GM12878 (cell line): ENCODE data around the gene GGTLC2. TPM values are rescaled to one million over a fixed set of nuclear protein-coding genes. Genes with fewer than 3 reads are reported as not detected.

ENCODE experiments used
- ATAC-seq: fragments of 200-7000 bp; cut with Tn5 transposase; 3 replicates; pipeline ENCODE4 v1.9.1; 2020; ENCODE audit warnings: mild to moderate bottlenecking, moderate library complexity
- BruUV-seq: library from RNA; stranded (reverse); fragments of 400-500 nt; replicated peaks from 2 replicates; lab custom pipeline; 2021; lab: Mats Ljungman, UMichigan
- CTCF ChIA-PET: fragments of 300-600 bp; sonication (Branson Sonifier 250); formaldehyde crosslinking; extraction: SDS; loops from one replicate; lab custom pipeline; 2021; ENCODE audit warnings: inconsistent platforms; lab: Yijun Ruan, JAX
- POLR2A ChIA-PET: fragments of 350-600 bp; formaldehyde crosslinking; extraction: SDS; loops from one replicate; lab custom pipeline; 2021; ENCODE audit warnings: inconsistent platforms; lab: Charles Lee
- RAD21 ChIA-PET: fragments of 300-600 bp; sonication (Branson Sonifier 250); formaldehyde crosslinking; loops from one replicate; lab custom pipeline; 2023; ENCODE audit warnings: antibody characterized with exemption; ENCODE audit not compliant: unreplicated experiment; lab: Charles Lee
- SMC1A ChIA-PET: fragments of 300-600 bp; sonication (Branson Sonifier 250); formaldehyde crosslinking; loops from one replicate; lab custom pipeline; 2023; ENCODE audit not compliant: unreplicated experiment, uncharacterized antibody; lab: Charles Lee
- DNase-seq: peaks from one replicate; pipeline ENCODE4 v3.0.0-alpha.2; 2011; ENCODE audit warnings: low read depth, low spot score
- FAIRE-seq: peaks from 3 replicates; lab custom pipeline; 2011; peaks lifted over from hg19 to GRCh38; lab: Jason Lieb, UNC
- H2AFZ ChIP-seq: 2 replicates; pipeline ENCODE4 v1.6.0; 2011; ENCODE audit warnings: low read depth, low read length, control low read depth; ENCODE audit not compliant: control insufficient read depth
- H3K27ac ChIP-seq: 2 replicates; pipeline ENCODE4 v1.5.1; 2011; ENCODE audit warnings: control low read depth; ENCODE audit not compliant: control insufficient read depth, insufficient read depth
- H3K27me3 ChIP-seq, 2 experiments: replicated peaks in 1 of 2; 2 replicates each; pipeline versions ENCODE4 v1.6.0 to v1.6.1; 2011; ENCODE audit warnings: low read length in 1 of 2; ENCODE audit not compliant: control insufficient read depth in 2 of 2, insufficient read depth in 2 of 2
- H3K36me3 ChIP-seq, 2 experiments: 2 replicates each; pipeline ENCODE4 v1.5.1; 2011; ENCODE audit warnings: low read length in 1 of 2; ENCODE audit not compliant: control insufficient read depth in 2 of 2, insufficient read depth in 2 of 2
- H3K4me1 ChIP-seq: 2 replicates; pipeline ENCODE4 v1.6.1; 2011; ENCODE audit warnings: mild to moderate bottlenecking, low read length, moderate library complexity, mixed read lengths; ENCODE audit not compliant: control insufficient read depth, insufficient read depth
- H3K4me2 ChIP-seq: 2 replicates; pipeline ENCODE4 v1.6.0; 2011; ENCODE audit warnings: control low read depth; ENCODE audit not compliant: control insufficient read depth, insufficient read depth
- H3K4me3 ChIP-seq: fragments of 200-600 bp; sonication (generic); 2 replicates; pipeline ENCODE4 v1.5.1; 2016
- H3K79me2 ChIP-seq: 2 replicates; pipeline ENCODE4 v1.6.0; 2011; ENCODE audit warnings: low read length; ENCODE audit not compliant: control insufficient read depth, insufficient read depth
- H3K9ac ChIP-seq: 2 replicates; pipeline ENCODE4 v1.8.0; 2011; ENCODE audit warnings: low read length, control low read depth, mixed read lengths; ENCODE audit not compliant: control insufficient read depth, insufficient read depth
- H3K9me3 ChIP-seq: replicated peaks from 3 replicates; pipeline ENCODE4 v1.5.1; 2011; ENCODE audit warnings: mild to moderate bottlenecking, low read length; ENCODE audit not compliant: control insufficient read depth, insufficient read depth
- H4K20me1 ChIP-seq: 2 replicates; pipeline ENCODE4 v1.6.0; 2011; ENCODE audit not compliant: control insufficient read depth, insufficient read depth
- ATF7 ChIP-seq: fragments of 450-650 bp; IDR thresholded peaks from 2 replicates; pipeline ENCODE4 v1.6.1; 2016; ENCODE audit warnings: low read depth, mild to moderate bottlenecking
- CBX5 ChIP-seq: sonication (generic); IDR thresholded peaks from 2 replicates; pipeline ENCODE4 v1.6.1; 2016; ENCODE audit warnings: low read depth, moderate library complexity, mild to moderate bottlenecking, inconsistent platforms
- CHD1 ChIP-seq: IDR thresholded peaks from 2 replicates; pipeline ENCODE4 v1.6.1; 2012; ENCODE audit warnings: low read depth, low read length, improper control_type of control experiment
- GATAD2B ChIP-seq: fragments of 450-650 bp; conservative IDR thresholded peaks from 2 replicates; pipeline ENCODE4 v1.6.1; 2017; ENCODE audit warnings: low read depth, mild to moderate bottlenecking, moderate library complexity
- KAT2A ChIP-seq: conservative IDR thresholded peaks from 2 replicates; pipeline ENCODE4 v1.6.1; 2011; ENCODE audit warnings: low read depth, low read length; ENCODE audit not compliant: control insufficient read depth
- LARP7 ChIP-seq: fragments of 450-650 bp; IDR thresholded peaks from 2 replicates; pipeline ENCODE4 v1.6.1; 2017; ENCODE audit warnings: mild to moderate bottlenecking
- NFYB ChIP-seq: IDR thresholded peaks from 2 replicates; pipeline ENCODE4 v1.6.1; 2011; ENCODE audit warnings: low read depth, mild to moderate bottlenecking, low read length, improper control_type of control experiment, moderate library complexity; ENCODE audit not compliant: insufficient read depth
- PRDM15 ChIP-seq: fragments of 450-650 bp; formaldehyde crosslinking; IDR thresholded peaks from 2 replicates; pipeline ENCODE4 v1.4.0; 2020; ENCODE audit warnings: mild to moderate bottlenecking, moderate library complexity
- SRF ChIP-seq, 2 experiments: IDR thresholded peaks; 2 replicates each; pipeline ENCODE4 v1.6.1; 2011; ENCODE audit warnings: low read depth in 2 of 2, low read length in 2 of 2, mild to moderate bottlenecking in 1 of 2, moderate library complexity in 1 of 2
- STAT3 ChIP-seq: IDR thresholded peaks from 2 replicates; pipeline ENCODE4 v1.6.1; 2011; ENCODE audit warnings: low read depth, low read length, improper control_type of control experiment
- TAF1 ChIP-seq: IDR thresholded peaks from 2 replicates; pipeline ENCODE4 v1.6.1; 2011; ENCODE audit warnings: mild to moderate bottlenecking, low read depth, low read length, borderline replicate concordance
- TBL1XR1 ChIP-seq: IDR thresholded peaks from 2 replicates; pipeline ENCODE4 v1.6.1; 2012; ENCODE audit warnings: low read depth, low read length, improper control_type of control experiment
- USF2 ChIP-seq: IDR thresholded peaks from 2 replicates; pipeline ENCODE4 v1.6.1; 2011; ENCODE audit warnings: low read depth, low read length, improper control_type of control experiment, borderline replicate concordance
- ZBED1 ChIP-seq: IDR thresholded peaks from 2 replicates; pipeline ENCODE4 v1.6.1; 2016; ENCODE audit warnings: borderline replicate concordance
- ZSCAN29 ChIP-seq: fragments of 450-650 bp; IDR thresholded peaks from 2 replicates; pipeline ENCODE4 v1.6.1; 2017; ENCODE audit warnings: mild to moderate bottlenecking, moderate library complexity
- WGBS: methylation state at CpG from one replicate; pipeline ENCODE4 v1.1.6; 2016; ENCODE audit warnings: low lambda C conversion rate; ENCODE audit not compliant: insufficient replicate concordance, insufficient coverage; ENCODE audit errors: missing lambda C conversion rate; 5-methylcytosine and 5-hydroxymethylcytosine counted together
- in situ Hi-C: fragments of 300-500 bp; cut with MboI; formaldehyde crosslinking; loops from 9 replicates; pipeline ENCODE4 v1.14.3; 2018; ENCODE audit warnings: mixed read lengths
- intact Hi-C: fragments of 100-400 bp; cut with micrococcal nuclease; formaldehyde crosslinking; loops from one replicate; pipeline ENCODE4 v1.14.2; 2022; ENCODE audit not compliant: unreplicated experiment
- polyA plus RNA-seq, 11 experiments: library from polyadenylated mRNA; depleted of rRNA in 4 of 11; unstranded in 6 of 11; stranded (reverse) in 5 of 11; fragments of >200 nt; fragmentation: Nextera tagmentation in 4 of 11; fragmentation: Illumina TruSeq in 1 of 11; extraction: Ambion mirVana in 4 of 11; extraction: Trizol in 1 of 11; gene quantifications; 1 replicate in 1 of 11; 2 replicates in 10 of 11; pipeline versions ENCODE4 v1.2.1 to v1.2.3, GENCODE V29; 2011 to 2016; ENCODE audit warnings: inconsistent platforms in 2 of 11, missing spikeins in 2 of 11, low read depth in 1 of 11
- total RNA-seq, 4 experiments: library from RNA; depleted of rRNA in 3 of 4; stranded (reverse); fragments of >200 nt in 3 of 4; fragmentation: Illumina TruSeq in 1 of 4; extraction: Trizol in 1 of 4; gene quantifications; 2 replicates each; pipeline versions ENCODE4 v1.2.1 to v1.2.3, GENCODE V29; 2013 to 2021
- TF ChIP-seq, protein P1 (sequence below): fragments of 450-650 bp; IDR thresholded peaks from 2 replicates; pipeline ENCODE4 v1.6.1; 2018; ENCODE audit warnings: mild to moderate bottlenecking, low read depth, moderate library complexity; ENCODE audit not compliant: partially characterized antibody
- TF ChIP-seq, protein P2 (sequence below): IDR thresholded peaks from 2 replicates; pipeline ENCODE4 v1.6.1; 2011; ENCODE audit warnings: borderline replicate concordance, low read depth, mild to moderate bottlenecking, moderate library complexity, mixed read lengths, low read length; ENCODE audit not compliant: insufficient read depth; ENCODE audit errors: extremely low read length

The GGTLC2 gene
- total and polyA plus RNA-seq, 10 of the 15 experiments (the other 5 are each of a cell fraction or from before 2014, with no cell fraction given): not detected

DNA sequence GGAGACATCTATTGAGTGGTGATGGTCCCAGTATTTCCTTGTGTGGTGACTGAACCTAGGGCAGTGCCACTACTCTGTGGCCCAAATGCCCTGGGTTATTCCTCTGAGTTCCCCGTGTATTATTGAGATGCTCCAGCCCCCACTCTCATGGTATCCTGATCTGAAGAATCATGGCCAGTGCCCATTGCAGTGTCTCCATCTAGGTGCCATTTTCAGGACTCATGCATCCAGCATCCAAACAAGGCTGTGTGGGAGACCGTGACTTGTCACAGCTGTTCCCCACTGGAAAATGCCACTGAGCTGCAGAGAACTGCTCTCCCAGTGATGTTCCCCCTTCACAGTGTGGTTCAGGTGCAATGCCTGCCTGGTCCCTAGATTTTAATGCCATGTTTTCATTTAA lies 24.7 kb downstream of the GGTLC2 start:
- ChIA-PET POLR2A (no interaction called here), SMC1A (interaction anchor here (1.0 kb wide), 1 partner anchor 17 kb away, joined by 3 read pairs; no protein-coding TSS in a partner anchor), RAD21 (no interaction called here), CTCF (no interaction called here)
- Histone ChIP-seq H3K79me2 (no peaks in the 10 kb centered on the region), H3K36me3 (no peaks in the 10 kb centered on the region), H3K27me3 (no peaks in the 10 kb centered on the region), H3K4me3 (no peak overlapping the region), H3K27ac (no peak overlapping the region), H4K20me1 (no peaks in the 10 kb centered on the region), H3K9me3 (no peaks in the 10 kb centered on the region), H3K4me2 (no peak overlapping the region), H3K4me1 (peaks cover 5% of the 10 kb centered on the region; the same call in 1 of the 2 replicates), H3K9ac (no peak overlapping the region), H2AFZ (no peak overlapping the region)
- in situ Hi-C loops (no loop called here), intact Hi-C loops (no loop called here)
- DNase-seq (no peak), FAIRE-seq (no peak), ATAC-seq (no peak)
- 20% methylated on average over 2 of the region's 2 CpGs for WGBS
- no TSS peak for BruUV-seq
- no peak for TF ChIP-seq TAF1
- TF ChIP-seq SRF (IDR thresholded peaks at IDR 0.05; ENCODE audit: low read depth in 2 of 2, low read length in 2 of 2): no peak
- TF ChIP-seq USF2: no peak
- no peak for TF ChIP-seq CHD1
- TF ChIP-seq KAT2A: no peak
- no peak for TF ChIP-seq CBX5
- no peak for TF ChIP-seq TBL1XR1
- TF ChIP-seq ZBED1: no peak
- TF ChIP-seq GATAD2B: no peak
- no peak for TF ChIP-seq ZSCAN29
- TF ChIP-seq ATF7: no peak
- TF ChIP-seq, protein P1, sequence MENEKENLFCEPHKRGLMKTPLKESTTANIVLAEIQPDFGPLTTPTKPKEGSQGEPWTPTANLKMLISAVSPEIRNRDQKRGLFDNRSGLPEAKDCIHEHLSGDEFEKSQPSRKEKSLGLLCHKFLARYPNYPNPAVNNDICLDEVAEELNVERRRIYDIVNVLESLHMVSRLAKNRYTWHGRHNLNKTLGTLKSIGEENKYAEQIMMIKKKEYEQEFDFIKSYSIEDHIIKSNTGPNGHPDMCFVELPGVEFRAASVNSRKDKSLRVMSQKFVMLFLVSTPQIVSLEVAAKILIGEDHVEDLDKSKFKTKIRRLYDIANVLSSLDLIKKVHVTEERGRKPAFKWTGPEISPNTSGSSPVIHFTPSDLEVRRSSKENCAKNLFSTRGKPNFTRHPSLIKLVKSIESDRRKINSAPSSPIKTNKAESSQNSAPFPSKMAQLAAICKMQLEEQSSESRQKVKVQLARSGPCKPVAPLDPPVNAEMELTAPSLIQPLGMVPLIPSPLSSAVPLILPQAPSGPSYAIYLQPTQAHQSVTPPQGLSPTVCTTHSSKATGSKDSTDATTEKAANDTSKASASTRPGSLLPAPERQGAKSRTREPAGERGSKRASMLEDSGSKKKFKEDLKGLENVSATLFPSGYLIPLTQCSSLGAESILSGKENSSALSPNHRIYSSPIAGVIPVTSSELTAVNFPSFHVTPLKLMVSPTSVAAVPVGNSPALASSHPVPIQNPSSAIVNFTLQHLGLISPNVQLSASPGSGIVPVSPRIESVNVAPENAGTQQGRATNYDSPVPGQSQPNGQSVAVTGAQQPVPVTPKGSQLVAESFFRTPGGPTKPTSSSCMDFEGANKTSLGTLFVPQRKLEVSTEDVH: no peak
- no peak for TF ChIP-seq STAT3
- no peak for TF ChIP-seq NFYB
- no peak for TF ChIP-seq LARP7
- no peak for TF ChIP-seq PRDM15 (CRISPR knock-in tag)
- TF ChIP-seq, protein P2, sequence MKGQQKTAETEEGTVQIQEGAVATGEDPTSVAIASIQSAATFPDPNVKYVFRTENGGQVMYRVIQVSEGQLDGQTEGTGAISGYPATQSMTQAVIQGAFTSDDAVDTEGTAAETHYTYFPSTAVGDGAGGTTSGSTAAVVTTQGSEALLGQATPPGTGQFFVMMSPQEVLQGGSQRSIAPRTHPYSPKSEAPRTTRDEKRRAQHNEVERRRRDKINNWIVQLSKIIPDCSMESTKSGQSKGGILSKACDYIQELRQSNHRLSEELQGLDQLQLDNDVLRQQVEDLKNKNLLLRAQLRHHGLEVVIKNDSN: no peak
